GM20431 (cell line): Measurements from ENCODE around the gene PRR16.
"Not testable (repeated sequence)": the region's sequence is repeated elsewhere in the genome, so short reads cannot be mapped to it uniquely, and the experiment has no call there.

Experiments
- in situ Hi-C: fragments of 300-500 bp; cut with MseI, MboI; formaldehyde crosslinking; loops from one replicate; pipeline ENCODE4 v1.15.0; 2020; ENCODE audit warnings: low sequenced_read_pairs; ENCODE audit not compliant: unreplicated experiment

Gene PRR16

GRCh38 chr5:120628156-120628555 lies 164.1 kb downstream of the PRR16 start:
- in situ Hi-C loops = no loop called here

DNA sequence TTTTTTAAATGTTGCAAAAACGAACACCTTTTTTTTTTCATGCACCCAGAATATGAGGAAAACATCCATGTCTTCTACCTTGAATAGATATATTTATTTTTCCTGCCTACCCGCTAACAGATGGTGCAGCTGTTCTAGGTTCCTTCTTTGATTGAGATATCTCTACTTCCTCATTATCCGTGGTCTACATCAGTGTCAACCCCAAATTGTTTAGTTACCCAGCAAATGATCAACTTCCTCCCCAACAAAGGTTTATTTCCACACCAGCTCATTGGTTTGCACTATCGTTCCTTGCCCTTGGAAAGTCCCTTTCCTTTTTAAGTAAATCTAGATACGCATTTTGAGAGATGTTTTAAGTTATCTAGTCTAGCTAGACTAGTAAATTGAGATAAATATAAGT lies 166.4 kb downstream of the PRR16 start:
- in situ Hi-C loops = no loop called here

GRCh38 chr5:120631611-120632010 lies 167.5 kb downstream of the PRR16 start:
- in situ Hi-C loops = no loop called here

DNA sequence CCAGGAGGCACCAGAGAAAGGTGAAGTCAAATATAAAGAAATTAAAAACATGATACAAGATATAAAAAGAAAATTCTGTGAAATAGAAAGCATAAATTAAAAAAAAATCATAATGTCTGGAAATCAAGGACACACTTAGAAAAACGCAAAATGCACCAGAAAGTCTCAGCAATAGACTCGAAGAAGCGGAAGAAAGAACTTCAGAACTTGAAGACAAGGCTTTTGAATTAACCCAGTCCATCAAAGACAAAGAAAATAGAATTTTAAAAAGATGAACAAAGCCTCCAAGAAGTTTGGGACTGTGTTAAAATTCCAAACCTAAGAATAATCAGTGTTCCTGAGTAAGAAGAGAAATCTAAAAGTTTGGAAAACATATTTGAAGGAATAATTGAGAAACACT lies 168.3 kb downstream of the PRR16 start:
- in situ Hi-C loops = no loop called here

DNA sequence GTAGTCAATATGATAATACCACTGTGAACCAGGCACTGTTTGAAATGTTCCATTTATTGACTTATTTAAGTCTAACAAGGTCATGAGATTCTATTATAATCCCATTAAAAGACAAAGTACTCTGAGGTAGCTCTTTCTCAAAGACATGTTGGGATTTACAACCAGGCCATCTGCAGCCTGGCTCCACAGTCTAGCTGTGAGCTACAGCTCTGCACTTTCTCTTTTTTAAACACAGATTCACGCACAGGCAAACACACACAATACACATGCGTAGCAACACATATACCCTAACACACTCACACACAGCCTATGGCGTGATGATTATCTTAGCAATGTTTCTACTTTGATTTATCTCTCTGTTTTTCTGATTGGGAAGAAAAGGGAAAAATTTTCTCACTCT lies 174.3 kb downstream of the PRR16 start:
- in situ Hi-C loops = no loop called here

DNA sequence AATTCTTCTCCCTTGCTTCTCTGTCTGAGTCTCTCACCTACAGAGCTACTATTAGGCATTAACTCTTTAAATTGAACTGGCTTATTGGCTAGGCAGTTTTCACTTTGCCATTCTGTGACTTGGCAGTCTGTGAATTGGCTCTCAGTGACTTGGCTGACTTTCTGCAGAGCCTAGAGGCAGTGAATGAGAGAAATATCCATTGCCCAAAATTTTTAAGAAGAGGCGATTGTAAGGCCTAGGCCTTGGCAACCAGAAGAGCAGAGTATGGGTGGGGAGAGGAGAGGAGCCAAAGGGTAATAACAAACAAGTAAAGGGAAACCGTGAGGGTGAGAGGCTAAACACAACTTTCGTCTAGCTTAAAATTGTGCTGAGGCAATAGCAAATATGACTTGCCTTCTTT lies 176.7 kb downstream of the PRR16 start:
- in situ Hi-C loops = no loop called here

DNA sequence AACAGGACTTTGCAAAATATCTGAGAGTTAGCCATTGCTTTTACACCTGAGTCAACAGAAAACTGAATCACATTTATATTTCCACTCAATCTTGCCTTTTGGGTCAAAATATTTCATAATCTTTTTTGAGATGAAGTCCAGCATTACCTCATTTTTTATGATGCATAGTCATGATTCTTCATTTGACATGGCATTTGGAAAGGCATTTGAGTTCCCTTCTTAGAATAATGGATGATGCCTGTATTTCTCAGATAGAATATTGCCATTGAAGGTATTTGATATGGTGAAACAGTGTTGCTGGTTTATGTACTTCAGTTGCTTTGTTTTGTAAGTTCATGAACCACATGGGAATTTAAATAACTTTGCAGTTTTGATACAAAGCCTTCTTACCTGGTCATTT lies 180.4 kb downstream of the PRR16 start:
- in situ Hi-C loops = no loop called here

DNA sequence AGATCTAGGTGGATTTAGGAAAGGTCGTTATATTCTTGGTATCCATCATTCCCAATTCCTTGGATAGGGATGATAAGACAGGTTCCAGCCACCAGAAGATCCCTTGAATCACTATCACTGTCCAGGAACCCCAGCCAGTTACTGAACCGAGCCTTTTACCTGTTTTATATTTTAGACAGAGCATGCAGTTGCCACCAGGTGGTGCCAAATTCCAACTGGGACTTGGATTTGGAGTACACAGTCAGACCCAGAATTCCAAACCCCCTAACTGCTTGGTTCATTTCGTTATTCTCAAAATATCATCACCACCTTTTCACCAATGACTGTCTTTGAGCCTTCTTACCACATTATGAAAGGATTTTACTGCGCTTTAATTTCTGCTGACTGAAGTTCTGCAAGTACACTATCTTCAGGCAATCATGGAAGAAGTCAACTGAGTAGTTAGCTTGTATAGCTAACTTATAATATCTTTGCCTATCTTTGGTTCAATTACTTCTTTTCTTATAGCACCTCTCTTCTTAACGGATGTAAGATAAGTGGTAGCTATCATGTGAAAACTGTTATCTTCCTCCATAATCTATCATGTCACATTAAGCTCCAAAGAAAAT lies 191.8 kb downstream of the PRR16 start:
- in situ Hi-C loops = no loop called here

DNA sequence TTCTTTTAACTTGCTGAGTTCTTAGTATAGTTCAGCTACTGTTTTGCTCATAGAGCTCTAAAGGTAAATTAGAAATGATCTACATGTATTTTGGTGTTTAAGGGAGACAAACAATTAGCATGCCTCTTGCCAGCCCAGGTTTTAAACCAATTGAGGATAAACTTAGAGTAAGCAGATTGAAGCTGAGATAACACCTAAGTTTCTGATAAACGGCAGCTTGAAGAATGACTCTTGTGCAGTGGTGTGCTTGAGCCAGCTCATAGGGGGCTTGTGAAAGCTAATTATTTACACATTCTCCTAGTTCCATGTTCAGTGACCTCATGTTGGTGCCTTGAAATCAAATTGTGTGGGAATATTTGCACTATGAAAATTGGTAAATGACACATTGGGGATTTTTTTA lies 193.0 kb downstream of the PRR16 start:
- in situ Hi-C loops = no loop called here

DNA sequence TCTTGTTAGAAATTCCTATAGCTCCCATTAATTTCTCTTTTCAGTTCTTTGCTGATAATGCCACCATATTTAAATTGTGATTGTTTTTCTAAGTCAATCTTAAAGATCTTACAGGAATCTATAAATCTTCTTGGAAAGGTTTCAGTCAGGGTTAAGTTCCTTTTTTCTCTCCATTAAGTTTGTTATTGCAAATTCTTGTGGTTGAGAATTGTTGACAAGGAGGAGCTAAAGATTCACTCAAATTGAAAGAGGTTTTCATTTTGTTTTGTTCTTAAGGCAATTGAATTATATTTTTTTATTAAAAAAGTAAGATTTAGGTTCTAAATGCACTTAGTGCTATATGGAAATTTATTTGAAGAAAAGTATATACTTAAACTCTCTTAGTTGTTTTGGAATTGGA lies 213.4 kb downstream of the PRR16 start:
- in situ Hi-C loops = no loop called here

GRCh38 chr5:120678279-120678678 lies 214.2 kb downstream of the PRR16 start:
- in situ Hi-C loops = no loop called here

DNA sequence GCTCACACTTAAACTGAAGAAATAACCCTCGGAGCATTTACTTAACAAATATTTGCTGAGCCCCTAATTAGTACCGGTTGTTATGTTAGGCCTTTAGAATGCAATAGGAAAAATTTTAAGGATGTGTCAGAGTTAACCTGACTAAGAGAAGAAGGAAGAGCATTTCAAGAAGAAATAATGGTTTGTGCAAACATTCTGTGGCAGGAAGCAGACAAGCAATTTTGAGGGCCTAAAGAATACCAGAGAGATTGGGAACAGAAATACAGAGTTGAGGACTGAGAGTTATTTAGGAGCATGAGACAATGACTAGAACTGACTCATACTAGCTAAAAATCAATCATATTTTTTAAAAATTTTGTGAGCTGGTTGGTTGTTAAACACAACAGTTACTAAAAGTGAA lies 218.8 kb downstream of the PRR16 start:
- in situ Hi-C loops = no loop called here

GRCh38 chr5:120683580-120683979 lies 219.5 kb downstream of the PRR16 start:
- in situ Hi-C loops = no loop called here

DNA sequence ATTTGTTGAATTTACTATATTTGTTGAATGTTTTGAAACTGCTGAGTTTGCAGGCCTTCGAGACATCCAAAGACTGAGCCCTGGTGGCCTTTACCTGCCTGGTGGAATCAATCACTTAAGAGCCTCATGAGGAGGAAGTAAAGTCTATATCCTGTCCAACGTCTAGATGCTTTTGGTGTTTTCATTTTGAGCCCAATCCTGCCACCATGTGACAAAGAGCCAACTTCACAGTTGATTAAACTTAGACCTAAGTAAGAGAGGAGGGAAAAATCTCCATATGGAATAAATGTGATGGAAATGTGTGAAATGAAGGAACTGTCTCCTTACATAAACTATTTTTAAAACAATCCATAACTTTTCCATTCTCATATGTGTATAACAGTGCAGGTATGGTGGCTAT lies 220.1 kb downstream of the PRR16 start:
- in situ Hi-C loops = no loop called here

- in situ Hi-C loops = no loop called here
These were observed 220.8 kb downstream of the PRR16 start for GRCh38 chr5:120684749-120685415.

DNA sequence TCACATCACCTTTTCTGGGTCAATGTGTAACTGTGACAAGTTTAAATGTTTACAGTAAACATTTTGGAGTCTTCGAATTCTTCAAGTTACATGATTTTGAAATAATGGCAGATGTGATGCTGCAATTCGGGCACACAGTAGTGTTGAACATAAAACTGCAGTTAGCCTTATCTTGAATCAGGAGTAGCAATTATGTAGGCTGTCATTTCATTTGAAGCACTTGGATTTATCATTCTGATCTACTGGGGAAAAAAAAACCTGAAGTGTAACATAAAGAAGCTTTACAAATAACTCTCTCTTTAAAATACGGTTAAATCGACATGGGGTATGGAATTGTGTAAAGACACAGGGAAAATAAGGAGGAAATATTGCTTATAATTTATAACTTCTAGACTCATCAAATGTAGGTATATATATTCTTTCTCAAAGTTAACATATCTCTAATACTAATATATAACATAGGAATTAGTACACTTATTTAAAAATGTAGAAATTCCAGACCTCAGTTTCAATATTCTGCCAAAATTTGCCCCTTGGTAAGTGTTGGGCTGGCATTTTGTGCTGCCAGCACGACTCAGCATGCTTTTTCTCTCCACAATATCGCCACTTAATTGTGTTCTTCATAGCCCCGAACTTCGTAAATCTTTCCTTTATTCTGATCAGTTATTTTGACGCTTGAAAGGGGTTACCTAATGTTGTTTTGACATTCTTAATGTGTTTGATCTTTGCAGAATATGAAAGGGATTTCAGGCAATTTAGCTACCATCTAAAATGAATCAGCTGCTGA lies 226.7 kb downstream of the PRR16 start:
- in situ Hi-C loops = no loop called here

GRCh38 chr5:120692325-120692724 lies 228.2 kb downstream of the PRR16 start:
- in situ Hi-C loops = no loop called here

DNA sequence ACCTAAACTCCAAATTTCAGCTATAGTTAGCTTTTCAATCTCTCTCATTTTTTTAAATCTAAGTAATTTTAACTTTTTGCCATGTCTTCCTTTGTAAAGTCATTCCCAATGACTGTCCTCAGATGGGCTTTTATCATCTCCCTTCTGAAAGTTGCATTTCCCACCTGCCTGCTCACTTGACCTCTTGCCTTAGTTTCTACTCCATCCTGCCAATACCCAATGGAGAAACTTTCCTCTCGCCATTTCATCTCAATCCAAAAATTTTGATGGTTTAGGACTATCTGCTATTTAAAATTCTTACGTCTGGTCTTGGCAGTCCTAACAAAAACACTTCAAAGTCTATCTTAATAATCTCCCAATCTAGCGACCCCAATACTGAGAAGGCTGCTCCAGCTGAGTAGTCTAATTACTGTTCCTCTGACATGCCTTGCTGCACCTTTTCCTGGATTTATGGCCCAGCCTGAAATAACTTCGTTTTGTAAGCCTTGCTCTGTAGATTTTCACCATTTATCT lies 231.3 kb downstream of the PRR16 start:
- in situ Hi-C loops = no loop called here

- in situ Hi-C loops = no loop called here
These were observed 233.0 kb downstream of the PRR16 start for GRCh38 chr5:120697147-120697546.

DNA sequence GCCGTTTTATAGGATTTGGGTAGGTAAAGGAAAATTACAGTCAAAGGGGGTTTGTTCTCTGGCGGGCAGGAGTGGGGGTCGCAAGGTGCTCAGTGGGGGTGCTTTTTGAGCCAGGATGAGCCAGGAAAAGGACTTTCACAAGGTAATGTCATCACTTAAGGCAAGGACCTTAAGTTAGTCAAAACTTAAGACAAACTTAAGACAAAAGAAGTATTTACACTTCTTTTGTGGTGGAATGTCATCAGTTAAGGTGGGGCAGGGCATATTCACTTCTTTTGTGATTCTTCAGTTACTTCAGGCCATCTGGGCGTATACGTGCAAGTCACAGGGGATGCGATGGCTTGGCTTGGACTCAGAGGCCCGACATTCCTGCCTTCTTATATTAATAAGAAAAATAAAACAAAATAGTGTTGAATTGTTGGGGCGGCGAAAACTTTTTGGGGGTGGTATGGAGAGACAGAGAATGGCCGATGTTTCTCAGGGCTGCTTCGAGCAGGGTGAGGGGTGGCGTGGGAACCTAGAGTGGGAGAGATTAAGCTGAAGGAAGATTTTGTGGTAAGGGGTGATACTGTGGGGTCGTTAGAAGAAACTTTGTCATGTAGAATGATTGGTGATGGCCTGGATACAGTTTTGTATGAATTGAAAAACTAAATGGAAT lies 233.7 kb downstream of the PRR16 start:
- in situ Hi-C loops = not testable (repeated sequence)

DNA sequence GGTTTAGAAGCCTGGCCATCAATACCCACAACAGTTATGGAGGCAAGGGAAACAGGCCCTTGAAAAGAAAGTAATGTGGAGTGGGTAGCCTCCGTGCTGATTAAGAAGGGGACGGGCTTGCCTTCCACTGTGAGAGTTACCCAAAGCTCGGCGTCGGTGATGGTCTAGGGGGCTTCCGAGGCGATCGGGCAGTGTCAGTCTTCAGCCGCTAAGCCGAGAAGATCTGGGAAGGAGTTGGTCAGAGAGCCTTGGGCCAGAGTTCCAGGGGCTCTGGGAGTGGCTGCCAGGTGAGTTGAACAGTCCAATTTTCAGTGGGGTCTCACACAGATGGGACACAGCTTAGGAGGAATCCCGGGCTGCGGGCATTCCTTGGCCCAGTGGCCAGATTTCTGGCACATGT lies 236.6 kb downstream of the PRR16 start:
- in situ Hi-C loops = not testable (repeated sequence)
